ENCODE data around the gene NEK6.

The NEK6 gene

DNA sequence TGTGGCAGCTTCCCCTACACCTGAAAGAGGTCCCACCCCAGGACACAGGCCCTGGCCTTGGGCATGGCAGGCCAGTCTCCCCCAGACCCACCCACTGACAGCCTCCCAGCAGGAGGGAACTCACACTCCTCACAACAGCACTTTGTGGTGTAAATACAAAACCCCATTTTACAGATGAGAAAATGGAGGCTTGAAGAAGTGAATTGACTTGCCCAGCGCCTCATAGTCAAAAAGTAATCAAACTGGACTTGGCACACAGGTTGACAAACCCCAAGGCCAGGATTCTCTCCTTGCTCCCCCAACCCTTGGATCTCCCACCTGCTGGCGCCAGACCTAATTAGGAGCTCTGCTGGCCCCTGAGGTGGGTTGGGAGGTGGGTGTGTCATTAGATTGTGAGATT lies 29.2 kb upstream of the NEK6 start:
- no peak overlapping the region for H2AFZ ChIP-seq (ENCODE audit: low read depth)
- no peaks in the 10 kb centered on the region for H3K36me3 ChIP-seq (ENCODE audit: insufficient read depth)
- peaks cover 8% of the 10 kb centered on the region for H3K4me1 ChIP-seq (ENCODE audit: low read depth, poor library complexity, severe bottlenecking)
- H3K27me3 ChIP-seq (ENCODE audit: insufficient read depth, low read depth) = no peaks in the 10 kb centered on the region
- no peak overlapping the region for H3K9ac ChIP-seq
- no peaks in the 10 kb centered on the region for H4K20me1 ChIP-seq (ENCODE audit: insufficient read depth)
- H3K4me3 ChIP-seq (IDR thresholded peaks at IDR 0.05; ENCODE audit: insufficient read depth, low read depth, low read length) = no peak overlapping the region
- no peak overlapping the region for H3K4me2 ChIP-seq
- no peaks in the 10 kb centered on the region for H3K79me2 ChIP-seq (ENCODE audit: insufficient read depth, low read depth)
- TF ChIP-seq CTCF (conservative IDR thresholded peaks at IDR 0.05; ENCODE audit: low read depth, low read length) = no peak
- H3K27ac ChIP-seq = no peak overlapping the region

DNA sequence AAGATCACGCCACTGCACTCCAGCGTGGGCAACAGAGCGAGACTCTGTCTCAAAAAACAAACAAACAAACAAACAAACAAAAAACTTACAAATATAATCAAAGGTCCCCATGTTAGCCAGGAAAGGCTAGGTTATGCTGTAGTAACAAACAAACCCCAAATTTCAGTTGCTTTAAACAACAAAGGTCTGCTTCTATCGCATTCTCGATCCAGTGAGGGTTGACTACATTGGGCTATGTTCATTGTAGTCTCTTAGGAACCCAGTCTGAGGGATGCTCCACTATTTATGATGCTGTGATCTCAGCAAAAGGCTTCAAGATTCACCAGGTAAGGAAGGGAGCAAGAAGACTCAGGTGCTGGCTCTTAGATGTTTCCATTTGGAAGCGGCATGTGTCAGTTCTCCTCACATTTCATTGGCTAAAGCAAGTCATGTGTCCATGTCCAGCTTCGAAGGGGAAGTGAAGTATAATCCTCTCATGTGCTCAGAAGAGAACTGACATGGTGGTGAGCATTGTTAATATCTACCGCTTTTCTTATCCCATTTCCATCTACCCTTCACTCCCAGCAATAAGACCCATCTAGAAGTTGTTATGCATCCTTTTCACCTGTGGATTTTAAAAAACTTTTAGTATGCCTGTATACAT lies 26.5 kb upstream of the NEK6 start:
- Histone ChIP-seq H3K27me3 (ENCODE audit: insufficient read depth, low read depth) (no peaks in the 10 kb centered on the region), H3K4me1 (ENCODE audit: low read depth, poor library complexity, severe bottlenecking) (no peaks in the 10 kb centered on the region), H3K9ac (no peak overlapping the region), H3K4me3 (IDR thresholded peaks at IDR 0.05; ENCODE audit: insufficient read depth, low read depth, low read length) (no peak overlapping the region), H2AFZ (ENCODE audit: low read depth) (no peak overlapping the region), H3K4me2 (no peak overlapping the region), H3K27ac (no peak overlapping the region), H3K36me3 (ENCODE audit: insufficient read depth) (no peaks in the 10 kb centered on the region), H4K20me1 (ENCODE audit: insufficient read depth) (no peaks in the 10 kb centered on the region), H3K79me2 (ENCODE audit: insufficient read depth, low read depth) (no peaks in the 10 kb centered on the region)
- TF ChIP-seq CTCF (conservative IDR thresholded peaks at IDR 0.05; ENCODE audit: low read depth, low read length) = no peak

- Histone ChIP-seq H3K79me2 (ENCODE audit: insufficient read depth, low read depth) (no peaks in the 10 kb centered on the region), H3K36me3 (ENCODE audit: insufficient read depth) (no peaks in the 10 kb centered on the region), H2AFZ (ENCODE audit: low read depth) (no peak overlapping the region), H3K4me1 (ENCODE audit: low read depth, poor library complexity, severe bottlenecking) (no peaks in the 10 kb centered on the region), H4K20me1 (ENCODE audit: insufficient read depth) (no peaks in the 10 kb centered on the region), H3K4me3 (IDR thresholded peaks at IDR 0.05; ENCODE audit: insufficient read depth, low read depth, low read length) (no peak overlapping the region), H3K27ac (no peak overlapping the region), H3K27me3 (ENCODE audit: insufficient read depth, low read depth) (no peaks in the 10 kb centered on the region), H3K4me2 (no peak overlapping the region), H3K9ac (no peak overlapping the region)
- no peak for TF ChIP-seq CTCF (conservative IDR thresholded peaks at IDR 0.05; ENCODE audit: low read depth, low read length)
Observed at GRCh38 chr9:124238546-124239140, 19.1 kb upstream of the NEK6 start.

- no peak for TF ChIP-seq CTCF (conservative IDR thresholded peaks at IDR 0.05; ENCODE audit: low read depth, low read length)
- Histone ChIP-seq H3K27me3 (ENCODE audit: insufficient read depth, low read depth) (no peaks in the 10 kb centered on the region), H3K4me3 (IDR thresholded peaks at IDR 0.05; ENCODE audit: insufficient read depth, low read depth, low read length) (no peak overlapping the region), H3K36me3 (ENCODE audit: insufficient read depth) (no peaks in the 10 kb centered on the region), H3K4me1 (ENCODE audit: low read depth, poor library complexity, severe bottlenecking) (no peaks in the 10 kb centered on the region), H3K79me2 (ENCODE audit: insufficient read depth, low read depth) (no peaks in the 10 kb centered on the region), H3K9ac (no peak overlapping the region), H3K4me2 (no peak overlapping the region), H2AFZ (ENCODE audit: low read depth) (no peak overlapping the region), H4K20me1 (ENCODE audit: insufficient read depth) (no peaks in the 10 kb centered on the region), H3K27ac (no peak overlapping the region)
Observed at GRCh38 chr9:124239249-124240073, 18.3 kb upstream of the NEK6 start.

Data from KMS-11 (cell line).